Osteocyte (in vitro differentiated cells): ENCODE measurements around the gene PLBD1. TPM values are rescaled to one million over a fixed set of nuclear protein-coding genes. Genes with fewer than 3 reads are reported as not detected.

ENCODE experiments used
- DNase-seq: peaks from one replicate; pipeline ENCODE4 v3.0.0; 2021; ENCODE audit warnings: mixed read lengths; ENCODE audit not compliant: unreplicated experiment; ENCODE audit errors: extremely low spot score
- H3K27ac Mint-ChIP-seq: one replicate; pipeline ENCODE4 v1.8.0; 2021; ENCODE audit warnings: mild to moderate bottlenecking, mixed read lengths; ENCODE audit not compliant: unreplicated experiment
- H3K27me3 Mint-ChIP-seq: one replicate; pipeline ENCODE4 v1.8.0; 2021; ENCODE audit warnings: mixed read lengths; ENCODE audit not compliant: unreplicated experiment
- H3K36me3 Mint-ChIP-seq: one replicate; pipeline ENCODE4 v1.8.0; 2021; ENCODE audit warnings: mixed read lengths; ENCODE audit not compliant: unreplicated experiment
- H3K4me1 Mint-ChIP-seq: one replicate; pipeline ENCODE4 v1.8.0; 2021; ENCODE audit warnings: mixed read lengths; ENCODE audit not compliant: unreplicated experiment
- H3K4me3 Mint-ChIP-seq: one replicate; pipeline ENCODE4 v1.8.0; 2021; ENCODE audit warnings: mild to moderate bottlenecking, moderate library complexity, mixed read lengths; ENCODE audit not compliant: unreplicated experiment
- H3K9me3 Mint-ChIP-seq: one replicate; pipeline ENCODE4 v1.8.0; 2021; ENCODE audit warnings: mixed read lengths; ENCODE audit not compliant: unreplicated experiment
- CTCF ChIP-seq: fragments of 200-600 bp; sonication (generic); IDR thresholded peaks from 2 replicates; pipeline ENCODE4 v1.5.0; 2021; ENCODE audit warnings: antibody characterized with exemption, mild to moderate bottlenecking, moderate library complexity
- total RNA-seq: library from RNA; stranded (reverse); gene quantifications from 2 replicates; pipeline ENCODE4 v1.2.1, GENCODE V29; 2021

PLBD1 gene
- total RNA-seq, 1 donor from 2014 or later, result 0.89 TPM

- Mint-ChIP-seq H3K9me3 (no peaks in the 10 kb centered on the region), H3K27me3 (peaks cover 11% of the 10 kb centered on the region), H3K4me3 (no peak overlapping the region), H3K4me1 (no peaks in the 10 kb centered on the region), H3K36me3 (no peaks in the 10 kb centered on the region), H3K27ac (no peak overlapping the region)
- DNase-seq, result no peak
- no peak for TF ChIP-seq CTCF
Observed at GRCh38 chr12:14561677-14562238, 5.9 kb downstream of the PLBD1 start.

GRCh38 chr12:14560904-14561574 is 6.6 kb downstream of the PLBD1 start:
- Mint-ChIP-seq H3K4me1 (no peaks in the 10 kb centered on the region), H3K27me3 (peaks cover 9% of the 10 kb centered on the region), H3K4me3 (no peak overlapping the region), H3K9me3 (no peaks in the 10 kb centered on the region), H3K27ac (no peak overlapping the region), H3K36me3 (no peaks in the 10 kb centered on the region)
- TF ChIP-seq CTCF, result no peak
- no peak for DNase-seq

GRCh38 chr12:14558473-14558959 is 9.2 kb downstream of the PLBD1 start:
- DNase-seq, result no peak
- no peaks in the 10 kb centered on the region for H3K4me1 Mint-ChIP-seq
- no peak overlapping the region for H3K4me3 Mint-ChIP-seq
- H3K27me3 Mint-ChIP-seq, result no peaks in the 10 kb centered on the region
- no peaks in the 10 kb centered on the region for H3K36me3 Mint-ChIP-seq
- H3K27ac Mint-ChIP-seq, result no peak overlapping the region
- H3K9me3 Mint-ChIP-seq, result no peaks in the 10 kb centered on the region
- TF ChIP-seq CTCF, result no peak

GRCh38 chr12:14557966-14558365 is 9.7 kb downstream of the PLBD1 start:
- no peak for DNase-seq
- H3K4me3 Mint-ChIP-seq, result no peak overlapping the region
- no peaks in the 10 kb centered on the region for H3K36me3 Mint-ChIP-seq
- TF ChIP-seq CTCF, result no peak
- H3K27ac Mint-ChIP-seq, result no peak overlapping the region
- H3K9me3 Mint-ChIP-seq, result no peaks in the 10 kb centered on the region
- no peaks in the 10 kb centered on the region for H3K27me3 Mint-ChIP-seq
- no peaks in the 10 kb centered on the region for H3K4me1 Mint-ChIP-seq

GRCh38 chr12:14554281-14555007 is 13.2 kb downstream of the PLBD1 start:
- H3K27ac Mint-ChIP-seq, result no peak overlapping the region

More at GRCh38 chr12:14554281-14555007, 13.2 kb downstream of the PLBD1 start:
- H3K4me1 Mint-ChIP-seq, result no peaks in the 10 kb centered on the region
- TF ChIP-seq CTCF, result no peak
- no peaks in the 10 kb centered on the region for H3K27me3 Mint-ChIP-seq
- no peaks in the 10 kb centered on the region for H3K9me3 Mint-ChIP-seq
- DNase-seq, result no peak
- no peaks in the 10 kb centered on the region for H3K36me3 Mint-ChIP-seq
- H3K4me3 Mint-ChIP-seq, result no peak overlapping the region
